Activated naive CD4-positive, alpha-beta T cell treated with anti-CD3 and anti-CD28 coated beads, Interleukin-2, amount 50 U/mL, for 24 hours (primary cell): ENCODE results near the gene SNTG2.

Experiments
- H3K27ac Mint-ChIP-seq: one replicate; pipeline ENCODE4 v1.8.0; 2021; ENCODE audit warnings: mild to moderate bottlenecking, mixed read lengths
- H3K27me3 Mint-ChIP-seq: one replicate; pipeline ENCODE4 v1.8.0; 2021; ENCODE audit warnings: mixed read lengths
- H3K36me3 Mint-ChIP-seq: one replicate; pipeline ENCODE4 v1.8.0; 2021; ENCODE audit warnings: mixed read lengths
- H3K4me1 Mint-ChIP-seq: one replicate; pipeline ENCODE4 v1.8.0; 2021; ENCODE audit warnings: mixed read lengths
- H3K4me3 Mint-ChIP-seq: one replicate; pipeline ENCODE4 v1.8.0; 2021; ENCODE audit warnings: mild to moderate bottlenecking, mixed read lengths
- H3K9me3 Mint-ChIP-seq: one replicate; pipeline ENCODE4 v1.8.0; 2021; ENCODE audit warnings: mixed read lengths

The SNTG2 gene

GRCh38 chr2:1037066-1037465 is 86.4 kb downstream of the SNTG2 start:
- Mint-ChIP-seq H3K27ac (no peak overlapping the region), H3K36me3 (no peaks in the 10 kb centered on the region), H3K4me1 (no peaks in the 10 kb centered on the region), H3K27me3 (no peaks in the 10 kb centered on the region), H3K4me3 (no peak overlapping the region), H3K9me3 (no peaks in the 10 kb centered on the region)

- Mint-ChIP-seq H3K4me1 (no peaks in the 10 kb centered on the region), H3K27ac (no peak overlapping the region), H3K27me3 (no peaks in the 10 kb centered on the region), H3K36me3 (peaks cover 5% of the 10 kb centered on the region), H3K4me3 (no peak overlapping the region), H3K9me3 (peaks cover 11% of the 10 kb centered on the region)
Measured at GRCh38 chr2:1039549-1039948, 88.9 kb downstream of the SNTG2 start.

- Mint-ChIP-seq H3K27ac (no peak overlapping the region), H3K36me3 (peaks cover 5% of the 10 kb centered on the region), H3K9me3 (peaks cover 11% of the 10 kb centered on the region), H3K4me1 (no peaks in the 10 kb centered on the region), H3K4me3 (no peak overlapping the region), H3K27me3 (no peaks in the 10 kb centered on the region)
Measured at GRCh38 chr2:1041012-1041805, 90.6 kb downstream of the SNTG2 start.

- no peaks in the 10 kb centered on the region for H3K4me1 Mint-ChIP-seq
- H3K9me3 Mint-ChIP-seq, result peaks cover 11% of the 10 kb centered on the region
- H3K27me3 Mint-ChIP-seq, result no peaks in the 10 kb centered on the region
- peaks cover 9% of the 10 kb centered on the region for H3K36me3 Mint-ChIP-seq
- H3K27ac Mint-ChIP-seq, result no peak overlapping the region
- no peak overlapping the region for H3K4me3 Mint-ChIP-seq
Measured at GRCh38 chr2:1045109-1045508, 94.5 kb downstream of the SNTG2 start.

GRCh38 chr2:1046067-1046466 is 95.4 kb downstream of the SNTG2 start:
- Mint-ChIP-seq H3K9me3 (peaks cover 11% of the 10 kb centered on the region), H3K27me3 (no peaks in the 10 kb centered on the region), H3K36me3 (peaks cover 9% of the 10 kb centered on the region), H3K27ac (no peak overlapping the region), H3K4me3 (no peak overlapping the region), H3K4me1 (peaks cover 1% of the 10 kb centered on the region)

- Mint-ChIP-seq H3K36me3 (peaks cover 7% of the 10 kb centered on the region), H3K4me1 (peaks cover 3% of the 10 kb centered on the region), H3K27ac (no peak overlapping the region), H3K27me3 (no peaks in the 10 kb centered on the region), H3K9me3 (peaks cover 11% of the 10 kb centered on the region), H3K4me3 (no peak overlapping the region)
Measured at GRCh38 chr2:1047485-1047884, 96.8 kb downstream of the SNTG2 start.

GRCh38 chr2:1049691-1050090 is 99.0 kb downstream of the SNTG2 start:
- Mint-ChIP-seq H3K27me3 (no peaks in the 10 kb centered on the region), H3K4me3 (no peak overlapping the region), H3K9me3 (no peaks in the 10 kb centered on the region), H3K27ac (no peak overlapping the region), H3K36me3 (peaks cover 4% of the 10 kb centered on the region), H3K4me1 (peaks cover 3% of the 10 kb centered on the region)

GRCh38 chr2:1051075-1051474 is 100.4 kb downstream of the SNTG2 start:
- H3K4me1 Mint-ChIP-seq, result peaks cover 3% of the 10 kb centered on the region
- no peak overlapping the region for H3K27ac Mint-ChIP-seq
- H3K4me3 Mint-ChIP-seq, result no peak overlapping the region
- no peaks in the 10 kb centered on the region for H3K27me3 Mint-ChIP-seq
- peaks cover 4% of the 10 kb centered on the region for H3K36me3 Mint-ChIP-seq
- no peaks in the 10 kb centered on the region for H3K9me3 Mint-ChIP-seq

- peaks cover 3% of the 10 kb centered on the region for H3K4me1 Mint-ChIP-seq
- no peaks in the 10 kb centered on the region for H3K9me3 Mint-ChIP-seq
- H3K27me3 Mint-ChIP-seq, result no peaks in the 10 kb centered on the region
- H3K27ac Mint-ChIP-seq, result no peak overlapping the region
- peaks cover 2% of the 10 kb centered on the region for H3K36me3 Mint-ChIP-seq
- no peak overlapping the region for H3K4me3 Mint-ChIP-seq
Measured at GRCh38 chr2:1052771-1053191, 102.1 kb downstream of the SNTG2 start.

GRCh38 chr2:1053786-1054185 is 103.1 kb downstream of the SNTG2 start:
- Mint-ChIP-seq H3K4me3 (no peak overlapping the region), H3K4me1 (peaks cover 3% of the 10 kb centered on the region), H3K27me3 (no peaks in the 10 kb centered on the region), H3K27ac (no peak overlapping the region), H3K9me3 (no peaks in the 10 kb centered on the region), H3K36me3 (peaks cover 2% of the 10 kb centered on the region)

GRCh38 chr2:1054399-1054798 is 103.8 kb downstream of the SNTG2 start:
- H3K4me1 Mint-ChIP-seq, result peaks cover 3% of the 10 kb centered on the region
- H3K27ac Mint-ChIP-seq, result no peak overlapping the region
- no peaks in the 10 kb centered on the region for H3K36me3 Mint-ChIP-seq
- no peaks in the 10 kb centered on the region for H3K27me3 Mint-ChIP-seq
- no peak overlapping the region for H3K4me3 Mint-ChIP-seq
- H3K9me3 Mint-ChIP-seq, result no peaks in the 10 kb centered on the region

GRCh38 chr2:1055014-1055595 is 104.5 kb downstream of the SNTG2 start:
- H3K4me1 Mint-ChIP-seq, result peaks cover 3% of the 10 kb centered on the region
- no peak overlapping the region for H3K4me3 Mint-ChIP-seq
- no peaks in the 10 kb centered on the region for H3K27me3 Mint-ChIP-seq
- no peaks in the 10 kb centered on the region for H3K36me3 Mint-ChIP-seq
- no peak overlapping the region for H3K27ac Mint-ChIP-seq
- H3K9me3 Mint-ChIP-seq, result no peaks in the 10 kb centered on the region

GRCh38 chr2:1060372-1060771 is 109.7 kb downstream of the SNTG2 start:
- Mint-ChIP-seq H3K27ac (no peak overlapping the region), H3K4me3 (no peak overlapping the region), H3K27me3 (peaks cover 1% of the 10 kb centered on the region), H3K9me3 (no peaks in the 10 kb centered on the region), H3K36me3 (no peaks in the 10 kb centered on the region), H3K4me1 (no peaks in the 10 kb centered on the region)

GRCh38 chr2:1060987-1061386 is 110.3 kb downstream of the SNTG2 start:
- no peaks in the 10 kb centered on the region for H3K36me3 Mint-ChIP-seq
- H3K4me1 Mint-ChIP-seq, result no peaks in the 10 kb centered on the region
- H3K27ac Mint-ChIP-seq, result no peak overlapping the region
- peaks cover 1% of the 10 kb centered on the region for H3K27me3 Mint-ChIP-seq
- no peak overlapping the region for H3K4me3 Mint-ChIP-seq
- no peaks in the 10 kb centered on the region for H3K9me3 Mint-ChIP-seq

- Mint-ChIP-seq H3K9me3 (no peaks in the 10 kb centered on the region), H3K27me3 (peaks cover 1% of the 10 kb centered on the region), H3K4me1 (no peaks in the 10 kb centered on the region), H3K27ac (no peak overlapping the region), H3K4me3 (no peak overlapping the region), H3K36me3 (no peaks in the 10 kb centered on the region)
Measured at GRCh38 chr2:1068241-1068640, 117.6 kb downstream of the SNTG2 start.

- Mint-ChIP-seq H3K4me3 (no peak overlapping the region), H3K36me3 (no peaks in the 10 kb centered on the region), H3K27me3 (no peaks in the 10 kb centered on the region)
Measured at GRCh38 chr2:1068822-1069221, 118.2 kb downstream of the SNTG2 start.

More at GRCh38 chr2:1068822-1069221, 118.2 kb downstream of the SNTG2 start:
- Mint-ChIP-seq H3K4me1 (no peaks in the 10 kb centered on the region), H3K27ac (no peak overlapping the region), H3K9me3 (no peaks in the 10 kb centered on the region)
